HepG2 (cell line): Measurements from ENCODE around the gene LRRC10.

Source experiments
- MEIS1 ChIP-seq: sonication (generic); formaldehyde crosslinking; IDR thresholded peaks from 2 replicates; pipeline ENCODE4 v1.9.0; 2021; ENCODE audit warnings: mild to moderate bottlenecking, missing genetic modification reagents, moderate library complexity, borderline replicate concordance
- TF ChIP-seq, protein P1 (sequence below): sonication (generic); formaldehyde crosslinking; IDR thresholded peaks from 2 replicates; pipeline ENCODE4 v1.5.0; 2020; ENCODE audit warnings: mild to moderate bottlenecking, missing genetic modification reagents

DNA sequence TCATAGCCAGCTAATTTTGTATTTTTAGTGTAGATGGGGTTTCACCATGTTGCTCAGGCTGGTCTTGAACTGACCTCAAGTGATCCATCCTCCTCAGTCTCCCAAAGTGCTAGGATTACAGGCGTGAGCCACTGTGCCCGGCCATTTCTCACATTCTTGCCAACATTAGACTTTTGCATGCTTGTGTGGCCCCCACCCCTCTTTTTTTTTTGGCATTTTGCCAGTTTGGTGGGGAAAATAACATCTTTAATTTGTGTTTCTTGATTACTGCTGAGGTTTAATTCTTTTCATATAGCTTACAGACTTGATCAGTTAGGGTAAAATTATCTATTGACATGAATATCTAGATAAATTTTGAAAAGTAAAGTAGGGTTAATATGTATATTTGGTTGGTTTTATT is 21.6 kb downstream of the LRRC10 start:
- TF ChIP-seq MEIS1 (CRISPR knock-in tag) = no peak
- TF ChIP-seq, protein P1, sequence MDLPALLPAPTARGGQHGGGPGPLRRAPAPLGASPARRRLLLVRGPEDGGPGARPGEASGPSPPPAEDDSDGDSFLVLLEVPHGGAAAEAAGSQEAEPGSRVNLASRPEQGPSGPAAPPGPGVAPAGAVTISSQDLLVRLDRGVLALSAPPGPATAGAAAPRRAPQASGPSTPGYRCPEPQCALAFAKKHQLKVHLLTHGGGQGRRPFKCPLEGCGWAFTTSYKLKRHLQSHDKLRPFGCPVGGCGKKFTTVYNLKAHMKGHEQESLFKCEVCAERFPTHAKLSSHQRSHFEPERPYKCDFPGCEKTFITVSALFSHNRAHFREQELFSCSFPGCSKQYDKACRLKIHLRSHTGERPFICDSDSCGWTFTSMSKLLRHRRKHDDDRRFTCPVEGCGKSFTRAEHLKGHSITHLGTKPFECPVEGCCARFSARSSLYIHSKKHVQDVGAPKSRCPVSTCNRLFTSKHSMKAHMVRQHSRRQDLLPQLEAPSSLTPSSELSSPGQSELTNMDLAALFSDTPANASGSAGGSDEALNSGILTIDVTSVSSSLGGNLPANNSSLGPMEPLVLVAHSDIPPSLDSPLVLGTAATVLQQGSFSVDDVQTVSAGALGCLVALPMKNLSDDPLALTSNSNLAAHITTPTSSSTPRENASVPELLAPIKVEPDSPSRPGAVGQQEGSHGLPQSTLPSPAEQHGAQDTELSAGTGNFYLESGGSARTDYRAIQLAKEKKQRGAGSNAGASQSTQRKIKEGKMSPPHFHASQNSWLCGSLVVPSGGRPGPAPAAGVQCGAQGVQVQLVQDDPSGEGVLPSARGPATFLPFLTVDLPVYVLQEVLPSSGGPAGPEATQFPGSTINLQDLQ = no peak
